Measurements from ENCODE around the gene YWHAB.

- TF ChIP-seq CTCF (conservative IDR thresholded peaks at IDR 0.05; ENCODE audit: low read length), result no peak
- no peak for TF ChIP-seq EZH2phosphoT487 (IDR thresholded peaks at IDR 0.05; ENCODE audit: borderline replicate concordance)
Observed at GRCh38 chr20:44916586-44916985, 31.1 kb downstream of the YWHAB start.

Data from Loucy (cell line).